OCI-LY7 (cell line): ENCODE results near the gene EFNA2. TPM values are rescaled to one million over a fixed set of nuclear protein-coding genes. Genes with fewer than 3 reads are reported as not detected.

ENCODE experiments used
- BruUV-seq: library from RNA; stranded (reverse); fragments of 400-500 nt; replicated peaks from 2 replicates; lab custom pipeline; 2021; lab: Mats Ljungman, UMichigan
- CTCF ChIA-PET: fragments of 300-600 bp; sonication (Branson Sonifier 250); formaldehyde crosslinking; loops from one replicate; lab custom pipeline; 2022; ENCODE audit warnings: antibody characterized with exemption; ENCODE audit not compliant: unreplicated experiment; lab: Charles Lee
- POLR2A ChIA-PET: fragments of 300-600 bp; sonication (Branson Sonifier 250); formaldehyde crosslinking; loops from one replicate; lab custom pipeline; 2022; ENCODE audit warnings: antibody characterized with exemption; lab: Charles Lee
- DNase-seq: peaks from one replicate; pipeline ENCODE4 v3.0.0-alpha.2; 2015; ENCODE audit warnings: low spot score
- H2AFZ ChIP-seq: fragments of 200-600 bp; sonication (generic), shearing (Covaris generic); 2 replicates; pipeline ENCODE4 v1.6.1; 2014; ENCODE audit warnings: mild to moderate bottlenecking, antibody characterized with exemption, low read length, moderate library complexity
- H3K27ac ChIP-seq: fragments of 200-600 bp; sonication (generic); 2 replicates; pipeline ENCODE4 v1.5.1; 2014; ENCODE audit warnings: mixed run types, low read depth, mild to moderate bottlenecking, moderate library complexity, low read length, inconsistent platforms; ENCODE audit not compliant: poor library complexity, severe bottlenecking
- H3K36me3 ChIP-seq: fragments of 200-600 bp; sonication (generic); 2 replicates; pipeline ENCODE4 v1.6.1; 2014; ENCODE audit warnings: mild to moderate bottlenecking, antibody characterized with exemption, low read length, moderate library complexity, mixed read lengths; ENCODE audit not compliant: insufficient read depth
- H3K4me1 ChIP-seq: fragments of 200-600 bp; sonication (generic); 2 replicates; pipeline ENCODE4 v1.5.1; 2014; ENCODE audit warnings: mild to moderate bottlenecking, low read length; ENCODE audit not compliant: insufficient read depth, poor library complexity, severe bottlenecking
- H3K4me2 ChIP-seq: fragments of 200-600 bp; sonication (generic); 2 replicates; pipeline ENCODE4 v1.6.1; 2014; ENCODE audit warnings: mild to moderate bottlenecking, low read length
- H3K4me3 ChIP-seq: fragments of 200-600 bp; sonication (generic); 2 replicates; pipeline ENCODE4 v1.5.1; 2014; ENCODE audit warnings: mild to moderate bottlenecking, low read depth, low read length; ENCODE audit not compliant: poor library complexity, severe bottlenecking
- H3K79me2 ChIP-seq: fragments of 200-600 bp; sonication (generic); 2 replicates; pipeline ENCODE4 v1.6.1; 2016; ENCODE audit warnings: low read depth, mild to moderate bottlenecking, low read length, moderate library complexity, mixed read lengths; ENCODE audit not compliant: insufficient read depth
- H3K9me2 ChIP-seq: fragments of 200-600 bp; sonication (generic); 2 replicates; pipeline ENCODE4 v1.6.1; 2016; ENCODE audit warnings: mild to moderate bottlenecking, low read length, mixed read lengths; ENCODE audit not compliant: insufficient read depth
- H3K9me3 ChIP-seq: fragments of 200-600 bp; sonication (generic); 2 replicates; pipeline ENCODE4 v1.6.1; 2014; ENCODE audit warnings: mild to moderate bottlenecking, mixed run types, low read length, mixed read lengths
- H4K20me1 ChIP-seq: fragments of 200-600 bp; sonication (generic); 2 replicates; pipeline ENCODE4 v1.6.1; 2014; ENCODE audit warnings: mild to moderate bottlenecking, antibody characterized with exemption, low read length, moderate library complexity, mixed read lengths; ENCODE audit not compliant: insufficient read depth
- CTCF ChIP-seq: fragments of 200-600 bp; sonication (generic); conservative IDR thresholded peaks from 2 replicates; pipeline ENCODE4 v1.5.1; 2014; ENCODE audit warnings: mild to moderate bottlenecking, antibody characterized with exemption, low read length, moderate library complexity, mixed read lengths
- EZH2phosphoT487 ChIP-seq: fragments of 200-600 bp; sonication (generic); IDR thresholded peaks from 2 replicates; pipeline ENCODE4 v1.6.1; 2018; ENCODE audit warnings: low read depth, borderline replicate concordance, mild to moderate bottlenecking, mixed run types, antibody characterized with exemption, low read length, moderate library complexity, mixed read lengths
- intact Hi-C: fragments of 100-400 bp; cut with micrococcal nuclease; formaldehyde crosslinking; loops from one replicate; pipeline ENCODE4 v1.10.0; 2022; ENCODE audit not compliant: unreplicated experiment
- total RNA-seq, 2 experiments: library from RNA; depleted of rRNA in 1 of 2; stranded (reverse); fragments of >200 nt in 1 of 2; shearing (Covaris generic) in 1 of 2; gene quantifications; 2 replicates each; pipeline ENCODE4 v1.2.3, GENCODE V29; 2014 to 2022

The EFNA2 gene
- total RNA-seq, 2 experiments from 2014 or later, result not detected

- Histone ChIP-seq H3K79me2 (no peaks in the 10 kb centered on the region), H3K9me2 (no peaks in the 10 kb centered on the region), H3K9me3 (no peaks in the 10 kb centered on the region), H2AFZ (no peak overlapping the region), H3K4me1 (peaks cover 7% of the 10 kb centered on the region), H3K4me2 (no peak overlapping the region), H3K4me3 (no peak overlapping the region), H3K27ac (no peak overlapping the region), H3K36me3 (no peaks in the 10 kb centered on the region), H4K20me1 (no peaks in the 10 kb centered on the region; the same call in 1 of the 2 replicates)
- POLR2A ChIA-PET, result no interaction called here
- intact Hi-C loops, result no loop called here
- TF ChIP-seq EZH2phosphoT487 (no peak), CTCF (no peak)
- DNase-seq, result no peak
- CTCF ChIA-PET, result no interaction called here
- BruUV-seq, result no TSS peak
Observed at GRCh38 chr19:1324806-1325567, 39.3 kb downstream of the EFNA2 start.

GRCh38 chr19:1325568-1326294, 40.1 kb downstream of the EFNA2 start:
- H3K36me3 ChIP-seq, result no peaks in the 10 kb centered on the region
- TF ChIP-seq CTCF (no peak), EZH2phosphoT487 (no peak)
- DNase-seq, result no peak
- H3K27ac ChIP-seq, result no peak overlapping the region
- no peak overlapping the region for H3K4me3 ChIP-seq
- no peaks in the 10 kb centered on the region for H3K9me2 ChIP-seq
- H3K4me1 ChIP-seq, result peaks cover 7% of the 10 kb centered on the region
- no peaks in the 10 kb centered on the region; the same call in 1 of the 2 replicates for H4K20me1 ChIP-seq
- intact Hi-C loops, result no loop called here
- no peak overlapping the region for H2AFZ ChIP-seq
- H3K9me3 ChIP-seq, result no peaks in the 10 kb centered on the region
- ChIA-PET CTCF (no interaction called here), POLR2A (no interaction called here)
- no TSS peak for BruUV-seq
- no peak overlapping the region for H3K4me2 ChIP-seq
- H3K79me2 ChIP-seq, result no peaks in the 10 kb centered on the region
